ENCODE results near the gene CHAT. TPM values are rescaled to one million over a fixed set of nuclear protein-coding genes. Genes with fewer than 3 reads are reported as not detected.

The CHAT gene
- total RNA-seq, 4 donors from 2014 or later, result not detected

- no peak for DNase-seq (ENCODE audit: low spot score in 2 of 2)
- Histone ChIP-seq H3K4me1 (no peaks in the 10 kb centered on the region), H3K27ac (no peak overlapping the region), H3K4me3 (no peak overlapping the region), H3K27me3 (no peaks in the 10 kb centered on the region), H3K9me3 (no peaks in the 10 kb centered on the region), H3K36me3 (no peaks in the 10 kb centered on the region)
- WGBS, 2 donors, result 80 to 83% methylated on average over 3 of the region's 3 CpGs
- TF ChIP-seq CTCF (IDR thresholded peaks at IDR 0.05), result no peak
- TF ChIP-seq EP300 (IDR thresholded peaks at IDR 0.05), result no peak
- TF ChIP-seq POLR2A (IDR thresholded peaks at IDR 0.05), result no peak
Measured at GRCh38 chr10:49700211-49700610, 86.4 kb downstream of the CHAT start.

- Histone ChIP-seq H3K27ac (no peak overlapping the region), H3K36me3 (no peaks in the 10 kb centered on the region), H3K9me3 (peaks cover 0 to 4% (median 0%) of the 10 kb centered on the region in 4 donors), H3K4me1 (no peaks in the 10 kb centered on the region), H3K27me3 (no peaks in the 10 kb centered on the region), H3K4me3 (no peak overlapping the region)
- TF ChIP-seq EP300 (IDR thresholded peaks at IDR 0.05), result no peak
- DNase-seq (ENCODE audit: low spot score in 2 of 2), result no peak
- 14 to 16% methylated on average over 3 of the region's 3 CpGs for WGBS, 2 donors
Measured at GRCh38 chr10:49700997-49701396, 87.2 kb downstream of the CHAT start.

- Histone ChIP-seq H3K4me1 (no peaks in the 10 kb centered on the region), H3K9me3 (peaks cover 0 to 4% (median 0%) of the 10 kb centered on the region in 4 donors), H3K27me3 (no peaks in the 10 kb centered on the region), H3K4me3 (no peak overlapping the region), H3K36me3 (no peaks in the 10 kb centered on the region), H3K27ac (no peak overlapping the region)
- WGBS, 2 donors, result 79 to 80% methylated on average over 3 of the region's 3 CpGs
- DNase-seq (ENCODE audit: low spot score in 2 of 2), result no peak
- TF ChIP-seq POLR2A (IDR thresholded peaks at IDR 0.05) (no peak), CTCF (IDR thresholded peaks at IDR 0.05) (no peak), EP300 (IDR thresholded peaks at IDR 0.05) (no peak)
Measured at GRCh38 chr10:49707585-49707984, 93.7 kb downstream of the CHAT start.

GRCh38 chr10:49709934-49710333 lies 96.1 kb downstream of the CHAT start:
- Histone ChIP-seq H3K27ac (no peak overlapping the region), H3K4me3 (no peak overlapping the region), H3K4me1 (no peaks in the 10 kb centered on the region), H3K9me3 (peaks cover 0 to 10% (median 0%) of the 10 kb centered on the region in 4 donors), H3K27me3 (no peaks in the 10 kb centered on the region), H3K36me3 (no peaks in the 10 kb centered on the region)
- no peak for DNase-seq (ENCODE audit: low spot score in 2 of 2)
- WGBS, 2 donors, result 57 to 63% methylated on average over 3 to 5 of the region's 5 CpGs
- TF ChIP-seq CTCF (IDR thresholded peaks at IDR 0.05) (no peak), POLR2A (IDR thresholded peaks at IDR 0.05) (no peak), EP300 (IDR thresholded peaks at IDR 0.05) (no peak)

GRCh38 chr10:49710966-49711365 lies 97.1 kb downstream of the CHAT start:
- H3K27ac ChIP-seq, result no peak overlapping the region
- H3K27me3 ChIP-seq, result no peaks in the 10 kb centered on the region
- no peak for DNase-seq (ENCODE audit: low spot score in 2 of 2)
- H3K36me3 ChIP-seq, result no peaks in the 10 kb centered on the region
- H3K4me3 ChIP-seq, result no peak overlapping the region
- H3K9me3 ChIP-seq, result peaks cover 0 to 13% (median 0%) of the 10 kb centered on the region in 4 donors
- 78 to 82% methylated on average over 6 of the region's 6 CpGs for WGBS, 2 donors
- TF ChIP-seq CTCF (IDR thresholded peaks at IDR 0.05), result no peak
- no peak for TF ChIP-seq EP300 (IDR thresholded peaks at IDR 0.05)
- no peak for TF ChIP-seq POLR2A (IDR thresholded peaks at IDR 0.05)
- no peaks in the 10 kb centered on the region for H3K4me1 ChIP-seq

- TF ChIP-seq CTCF (IDR thresholded peaks at IDR 0.05), result no peak
- no peak for TF ChIP-seq POLR2A (IDR thresholded peaks at IDR 0.05)
- no peak for TF ChIP-seq EP300 (IDR thresholded peaks at IDR 0.05)
- Histone ChIP-seq H3K36me3 (no peaks in the 10 kb centered on the region), H3K4me1 (no peaks in the 10 kb centered on the region), H3K9me3 (peaks cover 0 to 13% (median 0%) of the 10 kb centered on the region in 4 donors), H3K27ac (no peak overlapping the region), H3K4me3 (no peak overlapping the region), H3K27me3 (no peaks in the 10 kb centered on the region)
- WGBS, 2 donors, result 46 to 49% methylated on average over 8 of the region's 8 CpGs
- no peak for DNase-seq (ENCODE audit: low spot score in 2 of 2)
Measured at GRCh38 chr10:49711481-49711880, 97.6 kb downstream of the CHAT start.

Data from tibial nerve (tissue), 4 donors.